ENCODE data around the gene UNC45B.
"Not testable (repeated sequence)": the region's sequence is repeated elsewhere in the genome, so short reads cannot be mapped to it uniquely, and the experiment has no call there.

Gene UNC45B

DNA sequence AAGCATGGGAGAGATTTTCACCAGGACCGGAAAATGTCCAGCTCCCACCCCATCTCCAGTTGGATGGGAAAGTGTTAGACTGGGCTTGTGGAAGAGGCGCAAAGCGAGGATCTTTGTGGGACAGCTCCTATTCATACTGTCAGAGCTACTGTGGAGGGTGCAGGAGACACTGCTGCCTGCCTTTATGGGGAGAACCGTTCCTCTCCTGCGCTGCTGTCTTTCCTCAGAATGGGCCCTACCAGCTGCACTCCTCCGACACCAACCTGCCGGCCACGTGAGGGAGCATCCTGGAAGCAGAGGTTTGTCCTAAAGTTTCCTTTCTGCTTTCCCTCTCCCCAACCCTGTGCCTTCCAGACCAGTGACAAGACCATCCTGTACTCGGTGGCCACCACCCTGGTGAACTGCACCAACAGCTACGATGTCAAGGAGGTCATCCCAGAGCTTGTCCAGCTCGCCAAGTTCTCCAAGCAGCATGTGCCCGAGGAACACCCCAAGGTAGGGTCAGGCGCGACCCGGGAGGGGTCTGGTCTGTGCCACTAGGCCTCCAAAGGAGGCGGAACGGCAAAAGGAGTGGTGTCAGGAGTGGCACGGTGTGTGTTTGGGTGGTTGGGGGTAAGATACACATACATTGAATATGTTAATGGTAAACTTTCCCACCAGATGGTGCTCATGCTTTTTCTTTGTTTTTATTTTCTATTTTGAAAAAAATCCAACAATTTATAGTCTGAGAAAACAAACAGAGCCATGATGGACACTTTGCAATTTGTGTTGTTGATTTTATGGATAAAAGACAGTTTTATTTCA lies 23.6 kb downstream of the UNC45B start:
- TF ChIP-seq GATA1 (IDR thresholded peaks at IDR 0.05; ENCODE audit: low read depth, low read length) (no peak), POLR2A (IDR thresholded peaks at IDR 0.05; ENCODE audit: low read length) (no peak)
- DNase-seq = peak in 1 of 2 experiments; percentile 12

DNA sequence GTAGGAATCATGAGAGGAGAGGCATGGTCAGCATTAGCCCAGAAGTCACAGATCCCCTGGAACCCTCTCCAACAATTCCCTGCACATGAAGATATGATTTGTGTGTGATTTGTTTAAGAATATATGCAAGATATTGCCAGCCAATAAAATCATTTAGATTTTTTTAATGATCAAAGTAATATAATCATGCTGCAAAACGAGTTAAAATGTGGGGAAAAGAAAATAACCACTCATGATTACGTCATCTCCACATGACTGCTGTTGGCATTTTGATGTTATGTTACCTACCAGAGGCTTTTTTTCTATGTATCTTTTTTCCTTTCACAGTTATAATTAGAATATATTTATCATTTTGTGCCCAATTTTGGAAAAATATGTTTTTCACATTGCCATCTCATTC lies 24.2 kb downstream of the UNC45B start:
- TF ChIP-seq POLR2A (IDR thresholded peaks at IDR 0.05; ENCODE audit: low read length) (no peak), GATA1 (IDR thresholded peaks at IDR 0.05; ENCODE audit: low read depth, low read length) (no peak)
- no peak for DNase-seq

DNA sequence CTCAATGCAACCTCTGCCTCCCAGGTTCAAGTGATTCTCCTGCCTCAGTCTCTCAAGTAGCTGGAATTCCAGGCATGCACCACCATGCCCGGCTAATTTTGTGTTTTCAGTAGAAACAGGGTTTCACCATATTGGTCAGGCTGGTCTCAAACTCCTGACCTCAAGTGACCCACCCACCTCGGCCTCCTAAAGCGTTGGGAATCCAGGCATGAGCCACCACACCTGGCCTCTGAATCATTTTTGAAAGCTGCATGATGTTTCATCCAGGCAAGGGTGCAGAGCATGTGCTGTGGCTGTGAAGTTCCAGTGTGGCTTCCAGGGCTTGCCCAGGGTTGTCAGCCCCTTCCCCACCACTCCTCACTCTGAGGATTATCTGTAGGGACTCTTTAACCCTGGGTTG lies 24.7 kb downstream of the UNC45B start:
- DNase-seq = not testable (repeated sequence)

DNA sequence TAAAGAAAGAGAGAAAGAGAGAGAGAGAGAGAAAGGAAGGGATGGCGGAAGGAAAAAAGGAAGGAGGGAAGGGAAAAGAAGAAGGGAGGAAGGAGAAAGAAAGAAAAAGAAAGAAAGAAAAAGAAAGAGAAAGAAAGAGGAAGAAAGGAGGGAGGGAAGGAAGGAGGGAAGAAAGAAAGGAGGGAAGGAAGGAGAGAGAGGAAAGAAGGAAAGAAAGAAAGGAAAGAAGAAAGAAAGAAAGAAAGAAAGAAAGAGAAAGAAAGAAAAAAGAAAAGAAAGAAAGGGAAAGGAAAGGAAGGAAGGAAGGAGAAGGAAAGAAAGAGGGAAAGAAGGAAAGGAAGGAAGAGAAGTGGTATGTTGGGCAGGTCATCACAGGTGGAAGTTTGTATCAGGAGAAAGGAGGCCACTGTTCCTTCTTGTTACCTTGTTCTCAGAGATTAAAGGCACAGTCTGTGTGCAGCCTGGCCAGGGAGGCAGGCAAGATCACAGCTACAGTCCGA lies 27.3 kb downstream of the UNC45B start:
- no peak for TF ChIP-seq GATA1 (IDR thresholded peaks at IDR 0.05; ENCODE audit: low read depth, low read length)
- TF ChIP-seq POLR2A (IDR thresholded peaks at IDR 0.05; ENCODE audit: low read length) = no peak
- no peak for DNase-seq

DNA sequence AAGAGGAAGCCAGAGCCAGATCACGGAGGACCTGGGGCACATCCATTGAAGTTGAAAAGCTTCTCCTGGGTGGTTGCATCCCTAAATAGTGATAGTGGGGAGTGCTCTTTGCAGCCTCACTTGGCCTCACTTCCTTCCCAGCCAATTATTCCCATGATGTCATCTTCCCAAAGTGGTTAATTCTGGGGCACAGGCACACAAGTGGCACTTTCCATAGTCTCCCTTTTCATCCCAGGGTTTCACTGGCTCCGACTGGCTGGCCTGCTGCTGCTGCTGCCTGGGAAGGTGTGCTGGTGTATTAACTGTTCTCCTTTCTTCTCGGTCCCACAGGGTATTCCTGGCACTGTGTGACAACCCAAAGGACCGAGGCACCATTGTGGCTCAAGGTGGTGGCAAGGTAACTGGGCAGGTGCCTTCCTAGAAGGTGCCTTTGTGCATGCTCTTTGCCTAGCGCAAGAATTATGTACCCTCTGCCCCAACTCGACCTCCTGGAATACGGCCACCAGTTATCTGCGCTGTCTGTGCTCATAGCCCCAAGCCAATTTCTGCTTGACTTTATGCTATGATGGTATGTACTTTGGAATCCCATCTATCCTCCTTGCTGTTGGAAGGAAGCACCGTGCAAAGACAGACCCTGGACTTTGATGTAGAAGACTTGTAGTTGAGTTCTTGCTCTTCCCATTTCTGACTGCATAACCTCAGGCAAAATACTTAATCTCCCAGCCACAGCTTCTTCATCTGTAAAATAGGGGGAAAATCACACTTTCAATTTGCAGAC lies 28.2 kb downstream of the UNC45B start:
- TF ChIP-seq GATA1 (IDR thresholded peaks at IDR 0.05; ENCODE audit: low read depth, low read length) = no peak
- no peak for TF ChIP-seq POLR2A (IDR thresholded peaks at IDR 0.05; ENCODE audit: low read length)
- DNase-seq = no peak

DNA sequence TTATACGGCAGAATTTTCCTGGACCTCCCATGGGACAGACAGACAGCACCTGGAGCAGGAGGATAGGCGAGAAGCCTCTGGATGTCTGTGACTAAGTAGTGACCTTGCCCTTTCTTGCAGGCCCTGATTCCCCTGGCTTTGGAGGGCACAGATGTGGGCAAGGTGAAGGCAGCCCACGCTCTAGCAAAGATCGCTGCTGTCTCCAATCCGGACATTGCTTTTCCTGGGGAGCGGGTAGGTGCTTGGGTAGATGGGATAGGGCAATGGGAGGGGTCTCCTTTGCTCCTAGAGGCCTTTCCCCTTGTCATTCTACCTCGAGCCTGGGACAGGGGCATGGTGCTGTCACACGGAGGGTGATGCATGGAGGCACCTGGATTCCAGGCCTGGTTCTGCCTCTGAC lies 29.3 kb downstream of the UNC45B start:
- no peak for TF ChIP-seq GATA1 (IDR thresholded peaks at IDR 0.05; ENCODE audit: low read depth, low read length)
- TF ChIP-seq POLR2A (IDR thresholded peaks at IDR 0.05; ENCODE audit: low read length) = no peak

DNA sequence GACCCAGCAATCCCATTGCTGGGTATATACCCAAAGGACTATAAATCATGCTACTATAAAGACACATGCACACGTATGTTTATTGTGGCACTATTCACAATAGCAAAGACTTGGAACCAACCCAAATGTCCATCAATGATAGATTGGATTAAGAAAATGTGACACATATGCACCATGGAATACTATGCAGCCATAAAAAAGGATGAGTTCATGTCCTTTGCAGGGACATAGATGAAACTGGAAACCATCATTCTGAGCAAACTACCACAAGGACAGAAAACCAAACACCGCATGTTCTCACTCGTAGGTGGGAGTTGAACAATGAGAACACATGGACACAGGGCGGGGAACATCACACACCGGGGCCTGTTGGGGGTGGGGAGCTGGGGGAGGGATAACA lies 31.8 kb downstream of the UNC45B start:
- DNase-seq = not testable (repeated sequence)

More for the DNA sequence above, 29.3 kb downstream of the UNC45B start:
- no peak for DNase-seq

DNA sequence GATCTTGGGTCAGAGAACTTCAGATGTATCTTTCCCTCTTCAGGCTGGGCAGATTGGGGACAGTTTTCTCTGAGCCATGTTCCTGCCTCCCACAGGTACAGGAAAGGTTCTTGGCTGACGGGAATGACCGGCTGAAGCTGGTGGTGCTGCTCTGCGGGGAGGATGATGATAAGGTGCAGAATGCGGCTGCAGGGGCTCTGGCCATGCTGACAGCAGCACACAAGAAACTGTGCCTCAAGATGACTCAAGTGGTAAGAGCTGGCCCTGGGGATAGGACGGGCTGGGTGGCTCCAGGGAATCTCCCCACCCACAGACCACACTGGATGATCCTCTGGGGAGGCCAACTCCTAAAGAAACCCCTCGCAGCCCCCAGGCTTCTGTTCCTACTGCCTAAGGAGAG lies 35.7 kb downstream of the UNC45B start:
- DNase-seq = no peak
- no peak for TF ChIP-seq POLR2A (IDR thresholded peaks at IDR 0.05; ENCODE audit: low read length)
- TF ChIP-seq GATA1 (IDR thresholded peaks at IDR 0.05; ENCODE audit: low read depth, low read length) = no peak

DNA sequence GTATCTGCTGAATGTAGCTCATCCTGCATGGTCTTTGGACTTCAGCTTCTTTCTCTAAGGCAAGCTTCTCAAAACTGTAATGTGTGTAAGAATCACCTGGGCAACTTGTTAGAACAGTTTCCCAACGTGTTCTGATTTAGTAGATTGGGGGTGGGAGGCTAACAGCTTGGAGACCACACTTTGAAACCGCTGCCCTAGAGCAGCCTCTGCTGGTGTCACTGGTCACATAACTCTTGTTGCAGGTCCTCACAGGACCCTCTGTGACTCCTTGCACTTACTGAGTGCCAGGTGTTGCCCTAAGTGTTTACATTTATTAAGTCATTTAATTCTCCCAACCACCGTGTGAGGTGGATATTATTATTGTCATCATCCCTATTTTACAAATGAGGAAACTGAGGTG lies 36.7 kb downstream of the UNC45B start:
- TF ChIP-seq GATA1 (IDR thresholded peaks at IDR 0.05; ENCODE audit: low read depth, low read length) (no peak), POLR2A (IDR thresholded peaks at IDR 0.05; ENCODE audit: low read length) (no peak)
- no peak for DNase-seq

DNA sequence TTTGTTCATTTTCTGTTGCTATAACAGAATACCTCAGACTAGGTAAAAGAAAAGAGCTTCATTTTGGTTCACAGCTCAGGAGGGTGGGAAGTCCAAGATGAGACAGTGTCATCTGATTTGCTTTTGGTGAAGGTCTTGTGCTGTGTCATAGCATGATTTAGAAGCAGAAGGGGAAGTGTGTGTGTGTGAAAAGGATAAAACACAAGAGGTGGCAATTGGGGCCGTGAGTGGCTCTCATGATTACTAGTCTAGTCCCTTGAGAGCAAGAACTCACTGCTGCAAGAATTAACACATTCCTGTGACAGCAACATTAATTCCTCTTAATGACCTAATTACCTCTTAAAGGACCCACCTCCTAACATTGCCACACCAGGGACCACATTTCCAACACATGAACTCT lies 38.2 kb downstream of the UNC45B start:
- TF ChIP-seq POLR2A (IDR thresholded peaks at IDR 0.05; ENCODE audit: low read length) (no peak), GATA1 (IDR thresholded peaks at IDR 0.05; ENCODE audit: low read depth, low read length) (no peak)
- no peak for DNase-seq

DNA sequence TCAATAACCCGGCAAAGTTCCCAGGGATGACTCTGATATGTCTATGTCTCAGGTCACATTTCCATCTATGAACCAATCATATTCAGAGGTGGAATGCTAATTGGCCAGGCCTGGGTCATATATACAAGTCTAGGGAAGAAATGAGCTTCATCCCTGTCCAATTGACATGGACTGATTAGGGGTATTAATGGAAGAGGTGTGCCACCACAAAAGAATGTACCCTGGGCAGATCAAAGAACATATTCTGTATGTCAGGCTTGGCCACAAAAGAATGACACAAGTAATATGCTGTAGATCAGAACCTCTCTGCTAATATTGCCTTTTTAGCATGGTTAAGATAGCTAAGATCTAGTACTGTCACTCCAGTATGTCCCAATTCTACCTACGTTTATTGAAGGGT lies 39.9 kb downstream of the UNC45B start:
- no peak for DNase-seq
- no peak for TF ChIP-seq GATA1 (IDR thresholded peaks at IDR 0.05; ENCODE audit: low read depth, low read length)

DNA sequence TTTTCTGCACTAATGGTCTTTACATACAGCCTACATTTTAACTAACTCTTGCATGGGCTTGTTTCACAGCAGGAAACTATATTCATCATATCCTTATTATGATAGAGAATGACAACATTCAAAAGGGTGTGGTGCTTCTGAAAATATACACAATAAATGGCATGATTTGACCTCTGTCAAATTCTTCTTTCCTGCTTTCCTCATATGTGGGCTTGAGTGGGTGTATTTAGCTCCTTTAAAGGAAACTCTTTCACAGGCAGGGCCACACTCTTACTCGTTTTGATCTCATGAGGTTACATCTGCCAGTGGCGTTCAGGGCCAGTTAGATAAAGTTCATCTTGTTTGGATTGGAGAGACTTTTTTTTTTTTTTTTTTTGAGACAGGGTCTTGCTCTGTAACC lies 40.5 kb downstream of the UNC45B start:
- TF ChIP-seq GATA1 (IDR thresholded peaks at IDR 0.05; ENCODE audit: low read depth, low read length) (no peak), POLR2A (IDR thresholded peaks at IDR 0.05; ENCODE audit: low read length) (no peak)
- no peak for DNase-seq

DNA sequence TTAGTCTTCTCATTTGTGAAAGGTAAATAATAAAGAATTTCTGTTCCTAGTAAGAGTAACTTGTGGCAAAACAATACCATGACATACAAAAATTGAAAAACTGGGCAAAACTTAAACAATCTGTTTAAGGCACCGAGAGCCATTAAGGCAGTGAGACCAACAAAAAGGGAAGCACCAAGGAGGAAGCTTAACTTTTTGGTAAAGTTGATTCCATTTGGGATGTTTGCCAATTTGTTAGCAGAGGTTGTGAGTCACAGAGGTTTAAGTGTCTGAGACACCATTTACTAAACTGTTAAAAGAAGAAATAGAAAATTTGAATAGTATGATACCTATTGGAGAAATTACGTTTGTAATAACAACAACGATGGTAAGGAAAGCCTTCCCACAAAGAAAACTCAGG lies 41.7 kb downstream of the UNC45B start:
- TF ChIP-seq GATA1 (IDR thresholded peaks at IDR 0.05; ENCODE audit: low read depth, low read length) = no peak
- TF ChIP-seq POLR2A (IDR thresholded peaks at IDR 0.05; ENCODE audit: low read length) = no peak
- no peak for DNase-seq

DNA sequence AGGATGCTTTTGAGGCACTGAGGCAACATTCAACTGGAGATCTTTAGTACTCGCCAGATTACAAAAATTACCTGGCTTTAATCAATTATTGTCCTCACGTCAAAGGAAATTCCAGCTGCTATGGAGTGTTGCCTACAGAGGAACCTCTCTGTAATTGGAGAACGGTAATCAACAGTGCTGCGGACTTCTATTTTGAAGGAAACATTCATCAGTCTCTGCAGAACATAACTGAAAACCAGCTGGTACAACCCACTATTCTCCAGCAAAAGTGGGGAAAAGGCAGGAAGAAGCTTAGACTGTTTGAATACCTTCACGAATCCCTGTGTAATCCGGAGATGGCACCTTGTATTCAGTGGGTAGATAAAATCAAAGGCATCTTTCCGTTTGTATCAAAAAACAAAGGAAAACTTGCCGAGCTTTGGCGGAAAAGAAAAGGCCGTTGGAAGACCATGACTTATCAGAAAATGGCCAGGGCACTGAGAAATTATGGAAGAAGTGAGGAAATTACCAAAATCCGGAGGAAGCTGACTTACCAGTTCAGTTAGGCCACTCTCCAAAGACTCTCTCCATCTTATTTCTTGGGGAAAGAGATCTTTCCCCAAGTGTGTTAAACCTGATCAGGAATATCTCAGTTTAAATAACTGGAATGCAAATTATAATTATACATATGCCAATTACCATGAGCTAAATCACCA lies 43.5 kb downstream of the UNC45B start:
- no peak for TF ChIP-seq POLR2A (IDR thresholded peaks at IDR 0.05; ENCODE audit: low read length)
- TF ChIP-seq GATA1 (IDR thresholded peaks at IDR 0.05; ENCODE audit: low read depth, low read length) = no peak
- DNase-seq = no peak

Data from erythroblast (primary cell).